Measurements from ENCODE around the gene ICA1. TPM values are rescaled to one million over a fixed set of nuclear protein-coding genes. Genes with fewer than 3 reads are reported as not detected.

ICA1 gene
- total RNA-seq, 1 experiment from 2014 or later = 3.2 TPM

- H3K4me3 ChIP-seq (ENCODE audit: low read length) = no peak overlapping the region
- H3F3A ChIP-seq (ENCODE audit: low read length, unreplicated experiment) = no peaks in the 10 kb centered on the region
- H3K4me2 ChIP-seq (ENCODE audit: low read length) = no peak overlapping the region
- no peaks in the 10 kb centered on the region for H4K20me1 ChIP-seq (ENCODE audit: low read length)
- H3K4me1 ChIP-seq (ENCODE audit: insufficient read depth, low read length) = no peaks in the 10 kb centered on the region
- ChIA-PET POLR2A (ENCODE audit: unreplicated experiment) (no interaction called here), CTCF (no interaction called here)
- no peak overlapping the region for H3K9ac ChIP-seq (ENCODE audit: low read length)
- no peak overlapping the region for H2AFZ ChIP-seq (ENCODE audit: low read length)
- H3K27ac ChIP-seq (ENCODE audit: low read length) = no peak overlapping the region
- DNase-seq (no peak), ATAC-seq (no peak)
- peaks cover 2% of the 10 kb centered on the region; the same call in 1 of the 2 replicates for H3K27me3 ChIP-seq (ENCODE audit: low read length)
- H3K79me2 ChIP-seq (ENCODE audit: low read length) = no peaks in the 10 kb centered on the region
- no peaks in the 10 kb centered on the region for H3K36me3 ChIP-seq (ENCODE audit: low read depth, low read length)
- BruUV-seq (replicated peaks) = no TSS peak
- H3K9me3 ChIP-seq (ENCODE audit: low read length) = no peaks in the 10 kb centered on the region
- intact Hi-C loops (cut with micrococcal nuclease) = no loop called here
- H3K9me2 ChIP-seq (replicated peaks; ENCODE audit: low read length) = no peaks in the 10 kb centered on the region
- TF ChIP-seq EZH2 (IDR thresholded peaks at IDR 0.05; ENCODE audit: low read length, unreplicated experiment) (no peak), CTCF (conservative IDR thresholded peaks at IDR 0.05; ENCODE audit: low read depth, low read length) (no peak), EZH2phosphoT487 (IDR thresholded peaks at IDR 0.05; ENCODE audit: borderline replicate concordance, low read length) (no peak)
Measured at GRCh38 chr7:8165150-8165549, 96.8 kb downstream of the ICA1 start.

- no peak overlapping the region for H3K4me3 ChIP-seq (ENCODE audit: low read length)
- no peaks in the 10 kb centered on the region for H3K4me1 ChIP-seq (ENCODE audit: insufficient read depth, low read length)
- ATAC-seq (no peak), DNase-seq (no peak)
- no peaks in the 10 kb centered on the region for H4K20me1 ChIP-seq (ENCODE audit: low read length)
- H3F3A ChIP-seq (ENCODE audit: low read length, unreplicated experiment) = no peaks in the 10 kb centered on the region
- H3K36me3 ChIP-seq (ENCODE audit: low read depth, low read length) = no peaks in the 10 kb centered on the region
- no peak overlapping the region for H3K27ac ChIP-seq (ENCODE audit: low read length)
- no TSS peak for BruUV-seq (replicated peaks)
- CTCF ChIA-PET = no interaction called here
- no peak for TF ChIP-seq EZH2 (IDR thresholded peaks at IDR 0.05; ENCODE audit: low read length, unreplicated experiment)
- TF ChIP-seq CTCF (conservative IDR thresholded peaks at IDR 0.05; ENCODE audit: low read depth, low read length) = no peak
- TF ChIP-seq EZH2phosphoT487 (IDR thresholded peaks at IDR 0.05; ENCODE audit: borderline replicate concordance, low read length) = no peak
- H3K9me2 ChIP-seq (replicated peaks; ENCODE audit: low read length) = no peaks in the 10 kb centered on the region
- no peak overlapping the region for H3K9ac ChIP-seq (ENCODE audit: low read length)
- no peaks in the 10 kb centered on the region for H3K79me2 ChIP-seq (ENCODE audit: low read length)
- no peak overlapping the region for H3K4me2 ChIP-seq (ENCODE audit: low read length)
- no peaks in the 10 kb centered on the region for H3K27me3 ChIP-seq (ENCODE audit: low read length)
- POLR2A ChIA-PET (ENCODE audit: unreplicated experiment) = no interaction called here
- intact Hi-C loops (cut with micrococcal nuclease) = no loop called here
- no peak overlapping the region for H2AFZ ChIP-seq (ENCODE audit: low read length)
- H3K9me3 ChIP-seq (ENCODE audit: low read length) = no peaks in the 10 kb centered on the region
Measured at GRCh38 chr7:8162181-8162580, 99.8 kb downstream of the ICA1 start.

GRCh38 chr7:8161364-8161828 is 100.6 kb downstream of the ICA1 start:
- DNase-seq (no peak), ATAC-seq (no peak)
- Histone ChIP-seq H3F3A (ENCODE audit: low read length, unreplicated experiment) (no peaks in the 10 kb centered on the region), H3K27me3 (ENCODE audit: low read length) (no peaks in the 10 kb centered on the region), H3K4me2 (ENCODE audit: low read length) (no peak overlapping the region), H4K20me1 (ENCODE audit: low read length) (no peaks in the 10 kb centered on the region), H2AFZ (ENCODE audit: low read length) (no peak overlapping the region), H3K4me3 (ENCODE audit: low read length) (no peak overlapping the region), H3K9ac (ENCODE audit: low read length) (no peak overlapping the region), H3K27ac (ENCODE audit: low read length) (no peak overlapping the region), H3K79me2 (ENCODE audit: low read length) (no peaks in the 10 kb centered on the region), H3K9me2 (replicated peaks; ENCODE audit: low read length) (no peaks in the 10 kb centered on the region), H3K9me3 (ENCODE audit: low read length) (no peaks in the 10 kb centered on the region), H3K36me3 (ENCODE audit: low read depth, low read length) (no peaks in the 10 kb centered on the region), H3K4me1 (ENCODE audit: insufficient read depth, low read length) (no peaks in the 10 kb centered on the region)
- ChIA-PET CTCF (no interaction called here), POLR2A (ENCODE audit: unreplicated experiment) (no interaction called here)
- no TSS peak for BruUV-seq (replicated peaks)
- TF ChIP-seq EZH2phosphoT487 (IDR thresholded peaks at IDR 0.05; ENCODE audit: borderline replicate concordance, low read length) = no peak
- TF ChIP-seq EZH2 (IDR thresholded peaks at IDR 0.05; ENCODE audit: low read length, unreplicated experiment) = no peak
- TF ChIP-seq CTCF (conservative IDR thresholded peaks at IDR 0.05; ENCODE audit: low read depth, low read length) = no peak
- intact Hi-C loops (cut with micrococcal nuclease) = no loop called here

Data from PC-3 (cell line).